IPS DF 6.9 (cell line): ENCODE measurements around the gene CPLANE1.
"Not testable (repeated sequence)": the region's sequence is repeated elsewhere in the genome, so short reads cannot be mapped to it uniquely, and the experiment has no call there.

Source experiments
- DNase-seq: peaks from one replicate; pipeline ENCODE4 v3.0.0-alpha.2; 2013; ENCODE audit warnings: low read depth, low spot score
- H3K27ac ChIP-seq: one replicate; pipeline ENCODE4 v1.5.1; 2013; ENCODE audit warnings: low read length, control low read depth
- H3K27me3 ChIP-seq: 2 replicates; pipeline ENCODE4 v1.6.1; 2013; ENCODE audit warnings: mild to moderate bottlenecking, low read length; ENCODE audit not compliant: control insufficient read depth, insufficient read depth
- H3K36me3 ChIP-seq: 2 replicates; pipeline ENCODE4 v1.6.1; 2013; ENCODE audit warnings: low read length; ENCODE audit not compliant: control insufficient read depth, insufficient read depth
- H3K4me1 ChIP-seq: 2 replicates; pipeline ENCODE4 v1.6.1; 2013; ENCODE audit warnings: low read length; ENCODE audit not compliant: control insufficient read depth, insufficient read depth
- H3K4me3 ChIP-seq: 2 replicates; pipeline ENCODE4 v1.5.1; 2013; ENCODE audit warnings: mild to moderate bottlenecking, low read length
- H3K9me3 ChIP-seq: 2 replicates; pipeline ENCODE4 v1.6.1; 2013; ENCODE audit warnings: low read length, inconsistent platforms; ENCODE audit not compliant: control insufficient read depth, insufficient read depth
- WGBS: extraction: QIAGEN DNeasy Blood & Tissue Kit; methylation state at CpG from one replicate; pipeline ENCODE4 v1.1.7; 2013; ENCODE audit warnings: mixed read lengths, missing lambda C conversion rate; ENCODE audit not compliant: insufficient read length, insufficient coverage; 5-methylcytosine and 5-hydroxymethylcytosine counted together

CPLANE1 gene

GRCh38 chr5:37248970-37249814 lies at the start of gene CPLANE1:
Gene CPLANE1, minus strand, starts transcription at chr5:37249376. Its CDS starts 1,678 bp downstream, at chr5:37247698.
- H3K4me3 ChIP-seq, result peak within 1 kb of the TSS; percentile 57
- no peaks in the 10 kb centered on the region for H3K9me3 ChIP-seq
- WGBS, result no CpG with 5 or more reads among the region's 88 CpGs
- no peaks in the 10 kb centered on the region for H3K36me3 ChIP-seq
- no peaks in the 10 kb centered on the region for H3K27me3 ChIP-seq
- peak; percentile 31 for DNase-seq
- H3K4me1 ChIP-seq, result peaks cover 1% of the 10 kb centered on the region; the same call in 1 of the 2 replicates
- no peak within 1 kb of the TSS for H3K27ac ChIP-seq

DNA sequence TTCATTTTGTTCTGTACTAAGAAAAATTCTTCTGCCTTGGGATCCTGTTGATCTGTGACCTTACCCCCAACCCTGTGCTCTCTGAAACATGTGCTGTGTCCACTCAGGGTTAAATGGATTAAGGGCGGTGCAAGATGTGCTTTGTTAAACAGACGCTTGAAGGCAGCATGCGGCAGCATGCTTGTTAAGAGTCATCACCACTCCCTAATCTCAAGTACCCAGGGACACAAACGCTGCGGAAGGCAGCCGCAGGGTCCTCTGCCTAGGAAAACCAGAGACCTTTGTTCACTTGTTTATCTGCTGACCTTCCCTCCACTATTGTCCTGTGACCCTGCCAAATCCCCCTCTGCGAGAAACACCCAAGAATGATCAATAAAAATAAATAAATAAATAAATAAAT lies 47.1 kb upstream of the CPLANE1 start:
- no CpG with 5 or more reads among the region's 7 CpGs for WGBS
- H3K27ac ChIP-seq, H3K36me3 ChIP-seq, H3K4me1 ChIP-seq, H3K4me3 ChIP-seq, DNase-seq, H3K27me3 ChIP-seq, H3K9me3 ChIP-seq: not testable (repeated sequence)

DNA sequence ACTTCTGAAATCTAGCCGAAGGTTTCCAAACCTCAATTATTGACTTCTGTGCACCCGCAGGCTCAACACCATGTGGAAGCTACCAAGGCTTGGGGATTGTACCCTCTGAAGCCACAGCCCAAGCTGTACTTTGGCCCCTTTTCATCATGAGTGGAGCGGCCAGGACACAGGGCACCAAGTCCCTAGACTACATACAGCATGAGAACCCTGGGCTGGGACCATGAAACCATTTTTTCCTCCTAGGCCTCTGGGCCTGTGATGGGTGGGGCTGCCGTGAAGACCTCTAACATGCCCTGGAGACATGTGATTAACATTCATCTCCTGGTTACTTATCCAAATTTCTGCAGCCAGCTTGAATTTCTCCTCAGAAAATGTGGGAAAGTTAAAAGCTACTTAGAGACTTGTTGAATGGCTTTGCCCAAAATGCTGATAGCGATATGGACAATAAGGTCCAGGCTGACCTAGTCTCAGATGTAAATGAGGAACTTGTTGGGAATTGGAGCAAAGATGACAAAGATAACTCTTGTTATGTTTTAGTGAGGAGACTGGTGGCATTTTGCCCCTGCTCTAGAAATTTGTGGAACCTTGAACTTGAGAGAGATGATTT lies 34.1 kb upstream of the CPLANE1 start:
- H3K27ac ChIP-seq, result no peak overlapping the region
- H3K4me3 ChIP-seq, result no peak overlapping the region
- WGBS, result no CpG with 5 or more reads among the region's 5 CpGs
- H3K9me3 ChIP-seq, result peaks cover 6% of the 10 kb centered on the region
- DNase-seq, result no peak
- H3K36me3 ChIP-seq, result no peaks in the 10 kb centered on the region
- H3K4me1 ChIP-seq, result no peaks in the 10 kb centered on the region
- no peaks in the 10 kb centered on the region; the same call in 1 of the 2 replicates for H3K27me3 ChIP-seq

DNA sequence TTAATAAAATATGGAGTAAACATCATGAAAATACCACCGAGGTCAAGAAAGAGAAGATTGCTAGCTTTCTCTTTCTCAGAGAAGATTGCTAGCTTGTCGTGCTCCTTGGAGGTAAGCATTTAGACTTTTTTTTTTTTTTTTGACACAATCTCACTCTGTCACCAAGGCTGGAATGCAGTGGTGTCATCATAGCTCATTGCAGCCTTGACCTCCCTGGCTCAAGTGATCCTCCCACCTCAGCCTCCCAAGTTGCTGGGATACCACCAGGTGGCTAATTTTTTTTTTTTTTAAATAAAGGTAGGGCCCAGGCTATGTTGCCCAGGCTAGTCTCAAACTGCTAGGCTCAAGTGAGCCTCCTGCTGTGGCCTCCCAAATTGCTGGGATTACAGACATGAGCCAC lies 26.3 kb upstream of the CPLANE1 start:
- DNase-seq, result no peak
- Histone ChIP-seq H3K9me3 (peaks cover 1% of the 10 kb centered on the region), H3K4me1 (no peaks in the 10 kb centered on the region), H3K27ac (no peak overlapping the region), H3K36me3 (no peaks in the 10 kb centered on the region), H3K27me3 (no peaks in the 10 kb centered on the region), H3K4me3 (no peak overlapping the region)
- WGBS, result no CpG with 5 or more reads among the region's 2 CpGs

- H3K4me3 ChIP-seq, result no peak overlapping the region
- H3K27me3 ChIP-seq, result no peaks in the 10 kb centered on the region
- no peaks in the 10 kb centered on the region for H3K4me1 ChIP-seq
- H3K27ac ChIP-seq, result no peak overlapping the region
- no peak for DNase-seq
- WGBS, result no CpG with 5 or more reads among the region's 1 CpG
- no peaks in the 10 kb centered on the region for H3K9me3 ChIP-seq
- H3K36me3 ChIP-seq, result no peaks in the 10 kb centered on the region
Measured at GRCh38 chr5:37272511-37272910, 23.3 kb upstream of the CPLANE1 start.

GRCh38 chr5:37268100-37268499 lies 18.9 kb upstream of the CPLANE1 start:
- H3K9me3 ChIP-seq, H3K27me3 ChIP-seq, H3K36me3 ChIP-seq, H3K27ac ChIP-seq, DNase-seq, H3K4me3 ChIP-seq, H3K4me1 ChIP-seq: not testable (repeated sequence)

- H3K9me3 ChIP-seq, result no peaks in the 10 kb centered on the region
- no CpG with 5 or more reads among the region's 4 CpGs for WGBS
- DNase-seq, result no peak
- H3K4me3 ChIP-seq, result no peak overlapping the region
- H3K4me1 ChIP-seq, result no peaks in the 10 kb centered on the region
- H3K36me3 ChIP-seq, result no peaks in the 10 kb centered on the region
- H3K27me3 ChIP-seq, result no peaks in the 10 kb centered on the region
- no peak overlapping the region for H3K27ac ChIP-seq
Measured at GRCh38 chr5:37255774-37256358, 6.7 kb upstream of the CPLANE1 start.

GRCh38 chr5:37254581-37254980 lies 5.4 kb upstream of the CPLANE1 start:
- Histone ChIP-seq H3K4me1 (peaks cover 1% of the 10 kb centered on the region; the same call in 1 of the 2 replicates), H3K27ac (no peak overlapping the region), H3K9me3 (no peaks in the 10 kb centered on the region), H3K27me3 (no peaks in the 10 kb centered on the region), H3K4me3 (no peak overlapping the region), H3K36me3 (no peaks in the 10 kb centered on the region)
- WGBS, result no CpG with 5 or more reads among the region's 1 CpG
- DNase-seq, result no peak

DNA sequence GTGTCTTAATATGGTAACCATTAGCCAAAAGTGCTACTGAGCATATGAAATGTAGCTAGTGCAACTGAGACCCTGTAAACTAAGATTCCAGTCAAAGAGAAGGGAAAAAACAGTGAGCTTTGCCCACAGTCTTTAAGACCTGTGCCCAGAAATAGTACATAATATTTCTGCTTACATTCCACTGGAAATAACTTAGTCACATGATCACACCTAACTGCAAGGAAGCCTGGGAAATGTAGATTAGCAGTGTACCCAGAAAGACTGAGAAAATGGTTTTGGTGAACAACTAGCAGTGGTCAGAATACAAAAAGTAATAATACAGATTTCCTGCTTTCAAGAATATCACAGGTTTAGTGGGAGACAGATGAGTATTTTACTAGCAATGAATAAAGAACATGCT lies 2.5 kb upstream of the CPLANE1 start:
- no peaks in the 10 kb centered on the region for H3K27me3 ChIP-seq
- no peak overlapping the region for H3K27ac ChIP-seq
- DNase-seq, result no peak
- H3K9me3 ChIP-seq, result no peaks in the 10 kb centered on the region
- peaks cover 1% of the 10 kb centered on the region; the same call in 1 of the 2 replicates for H3K4me1 ChIP-seq
- H3K4me3 ChIP-seq, result no peak overlapping the region
- H3K36me3 ChIP-seq, result no peaks in the 10 kb centered on the region

- Histone ChIP-seq H3K27me3 (no peaks in the 10 kb centered on the region), H3K9me3 (no peaks in the 10 kb centered on the region), H3K4me1 (peaks cover 1% of the 10 kb centered on the region; the same call in 1 of the 2 replicates), H3K36me3 (no peaks in the 10 kb centered on the region), H3K27ac (no peak overlapping the region), H3K4me3 (peak overlapping the region; percentile 57; the same call in 1 of the 2 replicates)
- no peak for DNase-seq
- no CpG with 5 or more reads among the region's 10 CpGs for WGBS
Measured at GRCh38 chr5:37249815-37250164, 614 bp upstream of the CPLANE1 start.
